ENCODE data around the gene DENND1B. TPM values are rescaled to one million over a fixed set of nuclear protein-coding genes. Genes with fewer than 3 reads are reported as not detected.

DENND1B gene
- total and polyA plus RNA-seq, 2 donors (not counting 1 experiment from before 2014, with no cell fraction given) = 4.3 to 25.4 TPM

DNA sequence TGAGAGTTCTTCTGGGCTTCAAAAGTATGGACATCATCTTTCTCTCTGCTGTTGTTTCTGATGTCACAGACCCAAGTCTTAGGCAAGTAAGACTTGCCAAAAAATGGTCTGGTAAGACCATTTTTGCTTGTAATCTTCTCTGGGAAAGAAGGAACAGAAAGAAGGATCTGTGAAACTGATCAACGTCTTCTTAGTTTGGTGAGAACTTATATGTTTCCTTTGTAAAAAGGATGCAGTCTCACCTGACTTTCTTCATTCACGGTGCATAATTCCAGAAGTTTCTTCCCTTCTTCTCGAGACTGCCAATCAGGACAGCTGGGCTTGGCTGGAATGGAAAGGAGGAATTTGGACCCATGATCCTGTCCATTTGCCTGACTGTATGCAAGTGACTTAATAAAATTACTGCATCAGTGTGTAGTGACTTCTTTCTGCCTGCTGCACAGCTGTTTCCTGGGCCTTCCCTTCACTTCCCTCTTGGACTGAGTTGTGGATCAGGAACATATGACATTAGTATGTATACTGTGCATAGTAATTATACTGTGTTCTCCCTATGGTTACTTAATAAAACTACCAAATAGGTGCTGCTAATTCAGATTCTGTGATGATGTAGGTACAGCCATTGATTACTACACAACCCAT, 7.6 kb upstream of the DENND1B start:
- no peak overlapping the region for H3K9ac ChIP-seq (ENCODE audit: low read length)
- no peaks in the 10 kb centered on the region for H3K27me3 Mint-ChIP-seq
- intact Hi-C loops (cut with micrococcal nuclease) = no loop called here
- no CpG with 5 or more reads among the region's 3 CpGs for WGBS (ENCODE audit: insufficient coverage)
- H3K27me3 ChIP-seq (replicated peaks in 1 of 4; ENCODE audit: control extremely low read depth in 1 of 4, control insufficient read depth in 3 of 4, insufficient read depth in 4 of 4, low read length in 3 of 4) = no peaks in the 10 kb centered on the region
- H3K27ac Mint-ChIP-seq = peak overlapping the region; percentile 43
- no peak for ATAC-seq (ENCODE audit: low read depth)
- no peak overlapping the region for H3K27ac ChIP-seq (ENCODE audit: low read length in 2 of 2)
- ChIA-PET CTCF (no interaction called here), POLR2A (no interaction called here)
- H4K20me1 ChIP-seq (ENCODE audit: control insufficient read depth, insufficient read depth, low read length, poor library complexity, severe bottlenecking) = no peaks in the 10 kb centered on the region
- DNase-seq = no peak
- no peak for TF ChIP-seq CTCF (IDR thresholded peaks at IDR 0.05)
- no peak for TF ChIP-seq EZH2 (IDR thresholded peaks at IDR 0.05; ENCODE audit: borderline replicate concordance, insufficient read depth, low read depth, low read length, poor library complexity, severe bottlenecking)
- H3K4me1 Mint-ChIP-seq = peaks cover 24% of the 10 kb centered on the region
- H3K9me3 ChIP-seq (ENCODE audit: control extremely low read depth in 1 of 3, control insufficient read depth in 2 of 3, insufficient read depth in 1 of 3, low read length in 2 of 3) = peaks cover 0 to 2% (median 0%) of the 10 kb centered on the region in 3 donors
- H3K79me2 ChIP-seq (ENCODE audit: control insufficient read depth, insufficient read depth, low read length) = no peaks in the 10 kb centered on the region
- H3K4me3 Mint-ChIP-seq = no peak overlapping the region
- H3K36me3 ChIP-seq (replicated peaks in 1 of 2; ENCODE audit: control extremely low read depth in 1 of 2, control insufficient read depth in 1 of 2, extremely low read depth in 1 of 2, insufficient read depth in 2 of 2, low read length in 1 of 2) = no peaks in the 10 kb centered on the region
- H3K4me2 ChIP-seq (replicated peaks; ENCODE audit: low read depth, low read length, poor library complexity, severe bottlenecking) = no peak overlapping the region
- H2AFZ ChIP-seq (ENCODE audit: insufficient read depth, low read depth, low read length, poor library complexity, severe bottlenecking) = peak overlapping the region; percentile 4
- peaks cover 7 to 13% of the 10 kb centered on the region in 2 donors for H3K4me1 ChIP-seq (ENCODE audit: control insufficient read depth in 2 of 2, insufficient read depth in 2 of 2, low read length in 2 of 2)
- no peak overlapping the region for H3K4me3 ChIP-seq (ENCODE audit: control extremely low read depth in 1 of 5, extremely low read depth in 1 of 5, insufficient read depth in 1 of 5, low read depth in 2 of 5, low read length in 4 of 5)
- no peaks in the 10 kb centered on the region for H3K9me3 Mint-ChIP-seq (ENCODE audit: insufficient read depth)

- H3K27me3 Mint-ChIP-seq = no peaks in the 10 kb centered on the region
- Histone ChIP-seq H4K20me1 (ENCODE audit: control insufficient read depth, insufficient read depth, low read length, poor library complexity, severe bottlenecking) (no peaks in the 10 kb centered on the region), H3K4me2 (replicated peaks; ENCODE audit: low read depth, low read length, poor library complexity, severe bottlenecking) (no peak overlapping the region), H3K27me3 (replicated peaks in 1 of 4; ENCODE audit: control extremely low read depth in 1 of 4, control insufficient read depth in 3 of 4, insufficient read depth in 4 of 4, low read length in 3 of 4) (no peaks in the 10 kb centered on the region), H3K36me3 (replicated peaks in 1 of 2; ENCODE audit: control extremely low read depth in 1 of 2, control insufficient read depth in 1 of 2, extremely low read depth in 1 of 2, insufficient read depth in 2 of 2, low read length in 1 of 2) (no peaks in the 10 kb centered on the region), H3K4me3 (ENCODE audit: control extremely low read depth in 1 of 5, extremely low read depth in 1 of 5, insufficient read depth in 1 of 5, low read depth in 2 of 5, low read length in 4 of 5) (no peak overlapping the region), H3K79me2 (ENCODE audit: control insufficient read depth, insufficient read depth, low read length) (no peaks in the 10 kb centered on the region), H3K9me3 (ENCODE audit: control extremely low read depth in 1 of 3, control insufficient read depth in 2 of 3, insufficient read depth in 1 of 3, low read length in 2 of 3) (peaks cover 0 to 2% (median 0%) of the 10 kb centered on the region in 3 donors), H2AFZ (ENCODE audit: insufficient read depth, low read depth, low read length, poor library complexity, severe bottlenecking) (peak overlapping the region; percentile 4), H3K9ac (ENCODE audit: low read length) (no peak overlapping the region), H3K27ac (ENCODE audit: low read length in 2 of 2) (no peak overlapping the region), H3K4me1 (ENCODE audit: control insufficient read depth in 2 of 2, insufficient read depth in 2 of 2, low read length in 2 of 2) (peaks cover 7 to 14% of the 10 kb centered on the region in 2 donors)
- DNase-seq (no peak), ATAC-seq (ENCODE audit: low read depth) (no peak)
- TF ChIP-seq CTCF (IDR thresholded peaks at IDR 0.05) (no peak), EZH2 (IDR thresholded peaks at IDR 0.05; ENCODE audit: borderline replicate concordance, insufficient read depth, low read depth, low read length, poor library complexity, severe bottlenecking) (no peak)
- no CpG with 5 or more reads among the region's 2 CpGs for WGBS (ENCODE audit: insufficient coverage)
- ChIA-PET POLR2A (no interaction called here), CTCF (no interaction called here)
- H3K4me3 Mint-ChIP-seq = no peak overlapping the region
- intact Hi-C loops (cut with micrococcal nuclease) = no loop called here
- H3K27ac Mint-ChIP-seq = no peak overlapping the region
- H3K4me1 Mint-ChIP-seq = peaks cover 31% of the 10 kb centered on the region
- H3K9me3 Mint-ChIP-seq (ENCODE audit: insufficient read depth) = no peaks in the 10 kb centered on the region
These were observed 6.9 kb upstream of the DENND1B start for GRCh38 chr1:197781968-197782721.
